GM06990 (cell line): ENCODE data around the gene COMMD2.

Experiments used
- DNase-seq: peaks from one replicate; pipeline ENCODE4 v3.0.0-alpha.2; 2011; ENCODE audit not compliant: insufficient read length; ENCODE audit errors: extremely low read depth
- H3K27me3 ChIP-seq: replicated peaks from 2 replicates; pipeline ENCODE4 v1.6.0; 2011; ENCODE audit warnings: low read length; ENCODE audit not compliant: control insufficient read depth, insufficient read depth
- H3K36me3 ChIP-seq: 2 replicates; pipeline ENCODE4 v1.5.1; 2011; ENCODE audit warnings: low read length; ENCODE audit not compliant: control insufficient read depth, insufficient read depth
- H3K4me3 ChIP-seq: replicated peaks from 2 replicates; pipeline ENCODE4 v1.5.1; 2011; ENCODE audit warnings: low read depth, mild to moderate bottlenecking, control low read depth, low read length
- TF ChIP-seq, protein P1 (sequence below): IDR thresholded peaks from 2 replicates; pipeline ENCODE4 v1.5.1; 2011; ENCODE audit warnings: low read length, control low read depth, mild to moderate bottlenecking, inconsistent platforms; ENCODE audit not compliant: insufficient read depth, poor library complexity, severe bottlenecking

The COMMD2 gene

DNA sequence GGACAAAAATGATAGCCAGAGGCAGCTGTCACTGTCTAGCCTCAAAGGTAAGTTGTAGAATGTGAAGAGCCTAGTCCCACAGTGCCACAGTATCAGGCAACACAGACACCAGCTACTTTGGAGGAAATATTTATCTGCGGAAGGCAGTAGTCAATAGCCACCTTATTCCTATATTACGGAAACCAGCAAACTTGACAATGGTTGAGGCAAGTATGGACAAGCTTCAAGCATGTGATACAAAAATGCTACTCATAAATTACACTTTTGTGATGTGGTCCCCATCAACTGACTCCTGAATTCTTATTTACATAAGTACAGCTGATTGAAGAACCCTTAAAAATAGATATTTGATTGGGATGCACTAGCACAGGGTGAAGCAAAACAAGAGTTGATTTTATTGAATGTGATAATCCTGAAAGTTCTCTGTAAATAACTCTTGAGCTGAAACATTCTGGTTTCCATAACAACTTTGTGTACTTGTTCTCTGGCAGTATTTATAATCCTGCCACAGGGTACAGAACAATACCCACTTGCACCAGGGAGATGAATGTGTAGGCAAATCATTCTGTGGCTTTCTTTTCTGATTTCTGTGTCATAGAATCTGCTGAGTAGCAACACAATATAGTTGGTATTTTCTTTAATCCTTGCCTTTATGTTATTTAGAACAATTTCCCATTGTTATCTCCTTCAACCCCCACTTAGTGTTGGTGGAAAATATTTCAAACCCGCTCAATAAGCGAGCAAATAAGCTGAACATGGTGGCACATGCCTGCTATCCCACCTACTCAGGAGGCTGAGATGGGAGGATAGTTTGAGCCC lies 40.4 kb upstream of the COMMD2 start, which contains the start of gene ANKUB1:
Gene ANKUB1 (minus strand): TSS at position 103 of the 819 bp plus-strand sequence. CDS start 188 bp downstream, outside the sequence.
- Histone ChIP-seq H3K4me3 (no peak within 1 kb of the TSS), H3K36me3 (no peaks in the 10 kb centered on the region), H3K27me3 (no peaks in the 10 kb centered on the region)
- TF ChIP-seq, protein P1, sequence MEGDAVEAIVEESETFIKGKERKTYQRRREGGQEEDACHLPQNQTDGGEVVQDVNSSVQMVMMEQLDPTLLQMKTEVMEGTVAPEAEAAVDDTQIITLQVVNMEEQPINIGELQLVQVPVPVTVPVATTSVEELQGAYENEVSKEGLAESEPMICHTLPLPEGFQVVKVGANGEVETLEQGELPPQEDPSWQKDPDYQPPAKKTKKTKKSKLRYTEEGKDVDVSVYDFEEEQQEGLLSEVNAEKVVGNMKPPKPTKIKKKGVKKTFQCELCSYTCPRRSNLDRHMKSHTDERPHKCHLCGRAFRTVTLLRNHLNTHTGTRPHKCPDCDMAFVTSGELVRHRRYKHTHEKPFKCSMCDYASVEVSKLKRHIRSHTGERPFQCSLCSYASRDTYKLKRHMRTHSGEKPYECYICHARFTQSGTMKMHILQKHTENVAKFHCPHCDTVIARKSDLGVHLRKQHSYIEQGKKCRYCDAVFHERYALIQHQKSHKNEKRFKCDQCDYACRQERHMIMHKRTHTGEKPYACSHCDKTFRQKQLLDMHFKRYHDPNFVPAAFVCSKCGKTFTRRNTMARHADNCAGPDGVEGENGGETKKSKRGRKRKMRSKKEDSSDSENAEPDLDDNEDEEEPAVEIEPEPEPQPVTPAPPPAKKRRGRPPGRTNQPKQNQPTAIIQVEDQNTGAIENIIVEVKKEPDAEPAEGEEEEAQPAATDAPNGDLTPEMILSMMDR: no peak
- DNase-seq: no peak

DNA sequence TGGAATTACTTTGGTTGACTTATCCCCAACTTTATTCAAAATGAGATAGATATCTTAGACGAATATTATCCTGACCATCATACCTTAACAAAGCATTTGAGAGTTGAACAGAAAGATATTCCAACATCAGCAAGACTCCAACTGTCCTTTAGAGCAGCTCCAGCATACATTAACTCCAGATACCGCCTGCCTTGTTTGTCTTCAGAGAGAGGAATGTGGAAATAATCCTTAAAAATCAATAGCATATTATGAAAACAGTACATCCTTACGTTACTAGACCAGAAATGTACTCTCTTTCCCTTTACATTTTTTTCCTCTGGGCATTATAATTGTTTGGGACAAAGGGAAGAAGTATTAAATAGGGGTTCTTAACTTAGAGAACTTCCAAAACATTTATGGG lies 38.4 kb upstream of the COMMD2 start:
- TF ChIP-seq, protein P1: no peak
- Histone ChIP-seq H3K4me3 (no peak overlapping the region), H3K27me3 (no peaks in the 10 kb centered on the region), H3K36me3 (no peaks in the 10 kb centered on the region)
- DNase-seq: no peak

DNA sequence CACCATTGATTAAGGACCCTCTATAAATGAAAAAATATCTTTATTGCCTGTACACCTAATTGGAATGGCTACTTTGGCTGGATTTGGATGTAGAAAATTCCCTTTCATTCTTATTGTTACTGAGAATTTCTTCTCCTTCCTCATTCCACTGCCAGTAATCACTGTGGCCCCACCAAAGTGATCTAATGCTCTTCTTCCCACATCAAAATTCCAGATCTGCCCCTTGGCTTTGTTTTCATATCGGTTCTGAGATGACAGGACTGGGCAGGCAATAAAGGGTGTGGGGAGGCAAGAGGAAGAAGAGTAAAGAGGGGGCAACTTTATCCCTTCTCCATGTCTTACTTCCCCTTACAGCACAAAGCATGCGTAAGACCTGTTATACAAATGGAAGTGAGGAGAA lies 38.0 kb upstream of the COMMD2 start:
- H3K27me3 ChIP-seq: no peaks in the 10 kb centered on the region
- no peaks in the 10 kb centered on the region for H3K36me3 ChIP-seq
- no peak for DNase-seq
- TF ChIP-seq, protein P1: no peak
- no peak overlapping the region for H3K4me3 ChIP-seq

DNA sequence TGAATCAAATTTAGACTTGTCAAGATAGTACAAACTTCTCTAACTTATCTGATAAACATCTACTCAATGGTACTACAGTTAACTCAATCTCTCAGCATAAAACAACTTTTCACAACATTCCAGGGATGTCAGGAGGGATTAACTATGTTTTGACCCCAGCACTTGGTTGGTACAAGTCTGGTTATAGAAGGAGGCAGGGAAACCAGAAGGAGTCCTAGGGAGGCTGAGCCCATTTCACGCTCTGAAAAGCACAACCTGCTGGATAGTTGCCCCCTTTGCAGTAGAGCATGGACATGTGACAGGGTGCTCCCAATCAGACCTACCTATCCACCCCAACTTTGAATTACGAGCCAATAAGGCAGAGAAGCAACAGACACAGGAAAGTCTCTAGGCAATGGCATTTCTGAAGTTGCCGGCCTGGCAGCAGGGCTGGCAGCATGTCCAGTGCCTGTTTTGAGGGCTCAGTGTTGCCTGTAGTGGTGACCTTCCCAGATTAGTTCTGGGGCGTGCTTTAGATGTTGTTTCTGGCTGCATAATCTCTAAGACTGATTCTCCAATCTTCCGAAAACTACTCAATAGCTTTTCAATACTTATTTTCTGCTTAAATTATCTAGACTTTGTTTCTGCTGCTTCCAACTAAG lies 31.9 kb upstream of the COMMD2 start:
- Histone ChIP-seq H3K27me3 (no peaks in the 10 kb centered on the region), H3K4me3 (no peak overlapping the region), H3K36me3 (no peaks in the 10 kb centered on the region)
- no peak for DNase-seq
- TF ChIP-seq, protein P1: no peak

DNA sequence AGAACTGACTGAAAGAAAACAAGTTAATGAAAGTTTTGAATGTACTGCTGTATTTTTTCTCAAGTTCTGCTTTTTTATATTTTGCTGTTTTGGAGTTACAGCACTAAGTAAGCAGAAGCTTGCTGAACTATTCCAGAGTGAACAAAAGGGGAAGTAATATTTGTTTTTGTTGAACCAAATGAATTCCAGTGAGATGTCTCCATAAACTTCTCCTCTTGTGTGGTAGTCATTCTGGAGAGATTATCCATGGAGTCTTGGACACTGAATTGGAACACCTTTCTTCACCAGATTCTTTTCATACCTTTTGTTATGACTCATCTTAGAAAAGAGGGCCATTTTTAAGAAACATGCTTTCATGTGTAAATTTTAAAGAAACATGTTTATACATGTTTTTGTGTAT lies 31.3 kb upstream of the COMMD2 start:
- H3K4me3 ChIP-seq: no peak overlapping the region
- TF ChIP-seq, protein P1: no peak
- no peaks in the 10 kb centered on the region for H3K36me3 ChIP-seq
- no peaks in the 10 kb centered on the region for H3K27me3 ChIP-seq
- no peak for DNase-seq
